Esophagus muscularis mucosa (tissue), 4 donors: Measurements from ENCODE around the gene C1orf210. TPM values are rescaled to one million over a fixed set of nuclear protein-coding genes. Genes with fewer than 3 reads are reported as not detected.

Experiments
- DNase-seq: peaks from one replicate; pipeline ENCODE4 v3.0.0-alpha.2; 2017; ENCODE audit errors: extremely low spot score
- H3K27ac ChIP-seq, 4 donors: fragments of 200-600 bp; sonication (generic); replicated peaks in 1 of 4; 1 replicate in 3 of 4; 2 replicates in 1 of 4; pipeline ENCODE4 v1.5.1; 2016 to 2019; ENCODE audit warnings: mild to moderate bottlenecking in 1 of 4
- H3K27me3 ChIP-seq, 4 donors: fragments of 200-600 bp; sonication (generic); one replicate each; pipeline versions ENCODE4 v1.5.1 to v1.6.0; 2016 to 2019
- H3K36me3 ChIP-seq, 4 donors: fragments of 200-600 bp; sonication (generic); one replicate each; pipeline ENCODE4 v1.5.1; 2016 to 2019
- H3K4me1 ChIP-seq, 4 donors: fragments of 200-600 bp; sonication (generic); one replicate each; pipeline ENCODE4 v1.5.1; 2016 to 2019
- H3K4me3 ChIP-seq, 4 donors: fragments of 200-600 bp; sonication (generic); 1 replicate in 2 of 4; 2 replicates in 2 of 4; pipeline ENCODE4 v1.5.1; 2016 to 2019; ENCODE audit warnings: mild to moderate bottlenecking in 4 of 4, moderate library complexity in 1 of 4
- H3K9me3 ChIP-seq, 4 donors: fragments of 200-600 bp; sonication (generic); 1 replicate in 3 of 4; 2 replicates in 1 of 4; pipeline ENCODE4 v1.5.1; 2016 to 2019
- CTCF ChIP-seq, 3 experiments: fragments of 200-600 bp in 2 of 3; fragments of 450-650 bp in 1 of 3; sonication (generic) in 2 of 3; IDR thresholded peaks; one replicate each; pipeline ENCODE4 v1.5.1; 2017 to 2019; ENCODE audit warnings: antibody characterized with exemption in 3 of 3, mild to moderate bottlenecking in 2 of 3, moderate library complexity in 1 of 3
- EP300 ChIP-seq: sonication (generic); formaldehyde crosslinking; IDR thresholded peaks from one replicate; pipeline ENCODE4 v1.6.1; 2017; ENCODE audit warnings: antibody characterized with exemption
- POLR2A ChIP-seq: fragments of 450-650 bp; IDR thresholded peaks from one replicate; pipeline ENCODE4 v1.6.1; 2017; ENCODE audit warnings: antibody characterized with exemption, moderate library complexity, mild to moderate bottlenecking, low read depth
- POLR2AphosphoS5 ChIP-seq, 2 donors: sonication (generic); formaldehyde crosslinking; IDR thresholded peaks; one replicate each; pipeline ENCODE4 v1.6.1; 2017; ENCODE audit warnings: antibody characterized with exemption in 2 of 2
- WGBS: methylation state at CpG from one replicate; pipeline ENCODE4 v1.1.5; 2018; 5-methylcytosine and 5-hydroxymethylcytosine counted together
- intact Hi-C: fragments of 100-400 bp; cut with DNase I; formaldehyde crosslinking; loops from one replicate; pipeline ENCODE4 v1.15.1; 2023
- total RNA-seq, 4 donors: library from RNA; depleted of rRNA; stranded (reverse); fragments of >200 nt; gene quantifications; one replicate each; pipeline versions ENCODE4 v1.1.0 to v1.2.1, GENCODE V29; 2016

C1orf210 gene
- total RNA-seq, 4 donors from 2014 or later, result not detected

- Histone ChIP-seq H3K27me3 (peaks cover 0 to 30% (median 11%) of the 10 kb centered on the region in 4 donors), H3K4me3 (no peak overlapping the region), H3K9me3 (no peaks in the 10 kb centered on the region), H3K36me3 (no peaks in the 10 kb centered on the region), H3K27ac (no peak overlapping the region), H3K4me1 (peaks cover 0 to 10% (median 4%) of the 10 kb centered on the region in 4 donors)
- intact Hi-C loops, result no loop called here
- TF ChIP-seq EP300, result no peak
- no peak for TF ChIP-seq POLR2A
- no peak for TF ChIP-seq POLR2AphosphoS5 (IDR thresholded peaks at IDR 0.05)
- TF ChIP-seq CTCF (IDR thresholded peaks at IDR 0.05), result no peak
- DNase-seq, result no peak
- WGBS, result 83% methylated on average over 1 of the region's 1 CpG
Observed at GRCh38 chr1:43266881-43267280, 18.5 kb downstream of the C1orf210 start.

- peaks cover 0 to 3% (median 2%) of the 10 kb centered on the region in 4 donors for H3K4me1 ChIP-seq
- TF ChIP-seq EP300 (no peak), POLR2AphosphoS5 (IDR thresholded peaks at IDR 0.05) (no peak), CTCF (IDR thresholded peaks at IDR 0.05) (no peak), POLR2A (no peak)
- no peak for DNase-seq
- no peak overlapping the region for H3K4me3 ChIP-seq
- intact Hi-C loops, result no loop called here
- no peaks in the 10 kb centered on the region for H3K9me3 ChIP-seq
- WGBS, result 86% methylated on average over 4 of the region's 4 CpGs
- H3K27me3 ChIP-seq, result peaks cover 0 to 16% (median 2%) of the 10 kb centered on the region in 4 donors
- no peaks in the 10 kb centered on the region for H3K36me3 ChIP-seq
- H3K27ac ChIP-seq, result no peak overlapping the region
Observed at GRCh38 chr1:43265431-43265830, 19.9 kb downstream of the C1orf210 start.

- intact Hi-C loops, result no loop called here
- Histone ChIP-seq H3K4me1 (peaks cover 0 to 8% (median 0%) of the 10 kb centered on the region in 4 donors), H3K27me3 (no peaks in the 10 kb centered on the region), H3K9me3 (no peaks in the 10 kb centered on the region), H3K36me3 (no peaks in the 10 kb centered on the region), H3K4me3 (no peak overlapping the region), H3K27ac (no peak overlapping the region)
- WGBS, result 100% methylated on average over 3 of the region's 3 CpGs
- no peak for DNase-seq
- TF ChIP-seq EP300 (no peak), CTCF (IDR thresholded peaks at IDR 0.05) (no peak), POLR2A (no peak), POLR2AphosphoS5 (IDR thresholded peaks at IDR 0.05) (no peak)
Observed at GRCh38 chr1:43258370-43258769, 27.0 kb downstream of the C1orf210 start.

GRCh38 chr1:43256675-43257570 lies 28.5 kb downstream of the C1orf210 start:
- intact Hi-C loops, result no loop called here
- WGBS, result 86% methylated on average over 7 of the region's 8 CpGs
- Histone ChIP-seq H3K4me1 (peaks cover 0 to 8% (median 0%) of the 10 kb centered on the region in 4 donors), H3K9me3 (no peaks in the 10 kb centered on the region), H3K27me3 (no peaks in the 10 kb centered on the region), H3K4me3 (no peak overlapping the region), H3K27ac (no peak overlapping the region), H3K36me3 (no peaks in the 10 kb centered on the region)
- no peak for DNase-seq
- TF ChIP-seq EP300, result no peak
- no peak for TF ChIP-seq CTCF (IDR thresholded peaks at IDR 0.05)
- no peak for TF ChIP-seq POLR2A
- no peak for TF ChIP-seq POLR2AphosphoS5 (IDR thresholded peaks at IDR 0.05)
